Smooth muscle cell (in vitro differentiated cells): ENCODE measurements around the gene DHRSX. TPM values are rescaled to one million over a fixed set of nuclear protein-coding genes. Genes with fewer than 3 reads are reported as not detected.

Experiments
- DNase-seq: peaks from one replicate; lab custom pipeline; 2025; ENCODE audit not compliant: unreplicated experiment; lab: John Stamatoyannopoulos, UW
- H2AFZ ChIP-seq: fragments of 200-600 bp; sonication (generic); 2 replicates; pipeline ENCODE4 v1.6.0; 2016; ENCODE audit warnings: antibody characterized with exemption, low read depth, mild to moderate bottlenecking
- H3F3A ChIP-seq: fragments of 200-600 bp; sonication (generic); 2 replicates; pipeline ENCODE4 v1.6.0; 2017; ENCODE audit warnings: antibody characterized with exemption, low read depth
- H3K27ac ChIP-seq: fragments of 200-600 bp; sonication (generic); 2 replicates; pipeline ENCODE4 v1.5.1; 2016; ENCODE audit warnings: low read depth, mild to moderate bottlenecking
- H3K27me3 ChIP-seq: fragments of 200-600 bp; sonication (generic); 2 replicates; pipeline ENCODE4 v1.6.1; 2016; ENCODE audit warnings: low read depth, mild to moderate bottlenecking
- H3K36me3 ChIP-seq: fragments of 200-600 bp; sonication (generic); 2 replicates; pipeline ENCODE4 v1.5.1; 2016; ENCODE audit warnings: low read depth
- H3K4me1 ChIP-seq: fragments of 200-600 bp; sonication (generic); 2 replicates; pipeline ENCODE4 v1.5.1; 2016; ENCODE audit warnings: low read depth
- H3K4me2 ChIP-seq: fragments of 200-600 bp; sonication (generic); 2 replicates; pipeline ENCODE4 v1.6.0; 2016; ENCODE audit warnings: mild to moderate bottlenecking
- H3K4me3 ChIP-seq: fragments of 200-600 bp; sonication (generic); 2 replicates; pipeline ENCODE4 v1.5.1; 2016; ENCODE audit warnings: mild to moderate bottlenecking
- H3K79me2 ChIP-seq: fragments of 200-600 bp; sonication (generic); 2 replicates; pipeline ENCODE4 v1.6.0; 2016; ENCODE audit warnings: low read depth, mild to moderate bottlenecking
- H3K9ac ChIP-seq: fragments of 200-600 bp; sonication (generic); 2 replicates; pipeline ENCODE4 v1.6.0; 2016; ENCODE audit warnings: low read depth
- H3K9me3 ChIP-seq: fragments of 200-600 bp; sonication (generic); replicated peaks from 2 replicates; pipeline ENCODE4 v1.5.1; 2016; ENCODE audit warnings: low read depth
- H4K20me1 ChIP-seq: fragments of 200-600 bp; sonication (generic); 2 replicates; pipeline ENCODE4 v1.6.0; 2016; ENCODE audit warnings: low read depth
- whole genome bisulfite sequencing: methylation state at CpG from one replicate; pipeline ENCODE4 v1.1.7; 2016; ENCODE audit warnings: low lambda C conversion rate; 5-methylcytosine and 5-hydroxymethylcytosine counted together
- polyA plus RNA-seq: library from polyadenylated mRNA; unstranded; fragments of >200 nt; fragmentation: Nextera tagmentation; extraction: Ambion mirVana; gene quantifications from 2 replicates; pipeline ENCODE4 v1.2.1, GENCODE V29; 2016
- total RNA-seq: library from RNA; depleted of rRNA; stranded (reverse); fragments of >200 nt; gene quantifications from 2 replicates; pipeline ENCODE4 v1.2.3, GENCODE V29; 2014
- TF ChIP-seq, protein P1 (sequence below): fragments of 200-600 bp; sonication (generic); IDR thresholded peaks from 2 replicates; pipeline ENCODE4 v1.5.1; 2017; ENCODE audit warnings: borderline replicate concordance, mild to moderate bottlenecking, antibody characterized with exemption; ENCODE audit not compliant: insufficient read depth, poor library complexity, severe bottlenecking

Gene DHRSX
- total and polyA plus RNA-seq, 2 experiments from 2014 or later = 32.5 to 49.9 TPM

GRCh38 chrX:2486476-2487133, 14.2 kb downstream of the DHRSX start:
- TF ChIP-seq, protein P1, sequence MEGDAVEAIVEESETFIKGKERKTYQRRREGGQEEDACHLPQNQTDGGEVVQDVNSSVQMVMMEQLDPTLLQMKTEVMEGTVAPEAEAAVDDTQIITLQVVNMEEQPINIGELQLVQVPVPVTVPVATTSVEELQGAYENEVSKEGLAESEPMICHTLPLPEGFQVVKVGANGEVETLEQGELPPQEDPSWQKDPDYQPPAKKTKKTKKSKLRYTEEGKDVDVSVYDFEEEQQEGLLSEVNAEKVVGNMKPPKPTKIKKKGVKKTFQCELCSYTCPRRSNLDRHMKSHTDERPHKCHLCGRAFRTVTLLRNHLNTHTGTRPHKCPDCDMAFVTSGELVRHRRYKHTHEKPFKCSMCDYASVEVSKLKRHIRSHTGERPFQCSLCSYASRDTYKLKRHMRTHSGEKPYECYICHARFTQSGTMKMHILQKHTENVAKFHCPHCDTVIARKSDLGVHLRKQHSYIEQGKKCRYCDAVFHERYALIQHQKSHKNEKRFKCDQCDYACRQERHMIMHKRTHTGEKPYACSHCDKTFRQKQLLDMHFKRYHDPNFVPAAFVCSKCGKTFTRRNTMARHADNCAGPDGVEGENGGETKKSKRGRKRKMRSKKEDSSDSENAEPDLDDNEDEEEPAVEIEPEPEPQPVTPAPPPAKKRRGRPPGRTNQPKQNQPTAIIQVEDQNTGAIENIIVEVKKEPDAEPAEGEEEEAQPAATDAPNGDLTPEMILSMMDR = no peak
- H3K27me3 ChIP-seq = no peaks in the 10 kb centered on the region
- 92% methylated on average over 29 of the region's 29 CpGs for WGBS
- H3K9me3 ChIP-seq = no peaks in the 10 kb centered on the region
- DNase-seq = no peak
- no peaks in the 10 kb centered on the region for H3K4me1 ChIP-seq
- peaks cover 72% of the 10 kb centered on the region for H4K20me1 ChIP-seq
- H3K9ac ChIP-seq = no peak overlapping the region
- H3K27ac ChIP-seq = no peak overlapping the region
- H3K36me3 ChIP-seq = no peaks in the 10 kb centered on the region
- no peak overlapping the region for H3K4me2 ChIP-seq
- no peaks in the 10 kb centered on the region for H3F3A ChIP-seq
- no peak overlapping the region for H3K4me3 ChIP-seq
- H2AFZ ChIP-seq = no peak overlapping the region
- peaks cover 36% of the 10 kb centered on the region for H3K79me2 ChIP-seq

DNA sequence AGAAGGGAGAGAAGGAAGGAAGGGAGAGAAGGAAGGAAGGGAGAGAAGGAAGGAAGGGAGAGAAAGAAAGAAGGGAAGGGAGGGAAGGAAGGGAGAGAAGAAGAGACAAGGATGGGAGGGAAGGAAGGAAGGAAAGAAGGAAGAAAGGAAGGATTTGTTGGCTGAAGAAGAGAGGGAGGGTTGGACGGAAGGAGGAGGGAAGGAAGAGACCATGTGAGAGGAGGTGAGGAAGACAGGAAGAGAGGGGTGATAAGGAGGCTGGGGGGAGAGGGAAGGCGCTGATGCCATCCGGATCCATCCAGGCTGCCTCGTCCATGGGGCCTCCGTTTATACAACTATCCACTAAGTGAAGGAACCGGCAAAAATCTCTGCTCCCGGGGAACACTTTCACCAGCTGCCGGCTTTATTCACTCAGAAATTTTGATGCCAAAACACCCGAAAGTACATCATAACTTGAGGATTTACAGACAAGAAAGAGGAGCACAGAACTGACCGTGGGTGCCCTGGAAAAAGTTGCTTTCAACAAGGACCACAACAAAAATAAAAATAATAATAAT, 14.9 kb downstream of the DHRSX start:
- 85% methylated on average over 9 of the region's 10 CpGs for WGBS
- H4K20me1 ChIP-seq = peaks cover 72% of the 10 kb centered on the region
- H3K4me3 ChIP-seq = no peak overlapping the region
- H3K27me3 ChIP-seq = no peaks in the 10 kb centered on the region
- no peak overlapping the region for H2AFZ ChIP-seq
- no peaks in the 10 kb centered on the region for H3K9me3 ChIP-seq
- no peaks in the 10 kb centered on the region for H3K4me1 ChIP-seq
- no peak for DNase-seq
- H3K79me2 ChIP-seq = peaks cover 34% of the 10 kb centered on the region
- H3K36me3 ChIP-seq = no peaks in the 10 kb centered on the region
- TF ChIP-seq, protein P1 = no peak
- no peaks in the 10 kb centered on the region for H3F3A ChIP-seq
- H3K4me2 ChIP-seq = no peak overlapping the region
- H3K9ac ChIP-seq = no peak overlapping the region
- H3K27ac ChIP-seq = no peak overlapping the region

DNA sequence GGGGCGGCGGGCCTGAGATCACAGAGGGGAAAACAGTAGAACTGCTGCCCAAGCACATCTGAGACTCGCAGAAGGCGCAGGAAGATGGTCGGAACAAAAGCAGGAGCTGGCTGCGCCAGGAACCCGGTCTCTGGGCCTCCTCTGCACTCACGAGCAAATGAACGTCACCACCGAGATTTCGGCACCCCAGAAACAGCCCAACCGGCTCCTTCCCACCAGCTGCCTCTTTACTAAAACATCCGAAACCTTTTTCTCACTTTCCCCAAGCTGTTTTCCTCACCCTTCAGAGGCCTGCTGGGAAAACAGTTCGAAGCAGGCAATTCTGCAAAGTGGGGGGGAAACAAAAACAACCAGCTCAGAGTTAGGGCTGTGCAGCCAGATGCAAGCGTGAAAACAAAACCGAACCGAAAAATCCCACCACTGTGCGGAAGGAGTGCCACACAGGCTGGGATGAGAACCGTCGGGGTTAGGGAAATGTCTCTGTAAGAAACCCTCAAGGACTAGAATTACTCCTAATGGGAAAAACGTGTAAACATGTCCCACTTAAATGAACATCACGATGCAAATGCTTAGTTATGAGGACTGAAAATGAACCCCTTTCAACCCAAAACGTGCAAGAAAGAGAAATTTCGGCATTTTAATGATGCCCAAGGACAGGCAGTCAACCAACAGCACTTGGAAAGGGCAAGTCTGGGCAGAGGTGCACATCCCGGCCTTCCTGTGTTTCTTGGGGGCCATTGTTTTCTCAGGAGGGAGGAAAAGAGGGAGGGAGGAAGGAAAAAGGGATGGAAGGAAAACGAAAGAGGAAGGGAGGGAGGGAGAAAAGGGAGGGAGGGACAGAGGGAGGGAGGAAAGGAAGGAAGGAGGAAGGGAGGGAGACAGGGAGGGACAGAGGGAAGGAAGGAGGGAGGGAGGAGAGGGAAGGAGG, 15.8 kb downstream of the DHRSX start:
- H3K4me3 ChIP-seq = no peak overlapping the region
- TF ChIP-seq, protein P1 = no peak
- no peak overlapping the region for H3K27ac ChIP-seq
- WGBS = 77% methylated on average over 25 of the region's 26 CpGs
- H3K4me2 ChIP-seq = no peak overlapping the region
- no peaks in the 10 kb centered on the region for H3K36me3 ChIP-seq
- peaks cover 76% of the 10 kb centered on the region for H4K20me1 ChIP-seq
- peaks cover 37% of the 10 kb centered on the region for H3K79me2 ChIP-seq
- H3K9ac ChIP-seq = no peak overlapping the region
- H3K27me3 ChIP-seq = no peaks in the 10 kb centered on the region
- H3F3A ChIP-seq = no peaks in the 10 kb centered on the region
- H3K4me1 ChIP-seq = no peaks in the 10 kb centered on the region
- H3K9me3 ChIP-seq = no peaks in the 10 kb centered on the region
- no peak for DNase-seq
- H2AFZ ChIP-seq = no peak overlapping the region
